Coronary artery (tissue), 2 donors: ENCODE measurements around the gene LNPEP.
"Not testable (repeated sequence)": the region's sequence is repeated elsewhere in the genome, so short reads cannot be mapped to it uniquely, and the experiment has no call there.

Experiments
- DNase-seq: peaks from one replicate; pipeline ENCODE4 v3.0.0-alpha.2; 2017; ENCODE audit warnings: low spot score
- H3K27ac ChIP-seq, 2 donors: fragments of 200-600 bp; sonication (generic); one replicate each; pipeline ENCODE4 v1.5.1; 2016 to 2019
- H3K4me3 ChIP-seq: fragments of 200-600 bp; sonication (generic); 2 replicates; pipeline ENCODE4 v1.5.1; 2016; ENCODE audit warnings: mild to moderate bottlenecking, moderate library complexity
- CTCF ChIP-seq: fragments of 200-600 bp; sonication (generic); IDR thresholded peaks from one replicate; pipeline ENCODE4 v1.5.1; 2019; ENCODE audit warnings: antibody characterized with exemption

LNPEP gene

GRCh38 chr5:97076098-97076497, 140.2 kb downstream of the LNPEP start:
- no peak overlapping the region for H3K4me3 ChIP-seq
- H3K27ac ChIP-seq, result no peak overlapping the region
- DNase-seq, result no peak
- no peak for TF ChIP-seq CTCF

GRCh38 chr5:97077246-97077645, 141.4 kb downstream of the LNPEP start:
- Histone ChIP-seq H3K27ac (no peak overlapping the region), H3K4me3 (no peak overlapping the region)
- DNase-seq, result no peak
- TF ChIP-seq CTCF, result no peak

GRCh38 chr5:97078958-97079743, 143.3 kb downstream of the LNPEP start:
- Histone ChIP-seq H3K4me3 (no peak overlapping the region), H3K27ac (no peak overlapping the region)
- TF ChIP-seq CTCF, result no peak
- no peak for DNase-seq

- not testable (repeated sequence) for H3K4me3 ChIP-seq, DNase-seq, H3K27ac ChIP-seq
Observed at GRCh38 chr5:97084782-97085458, 149.0 kb downstream of the LNPEP start.

GRCh38 chr5:97085459-97086181, 149.7 kb downstream of the LNPEP start:
- no peak for TF ChIP-seq CTCF
- Histone ChIP-seq H3K4me3 (no peak overlapping the region), H3K27ac (no peak overlapping the region)
- no peak for DNase-seq
